GM12892 (cell line): ENCODE data around the gene BUD31.

ENCODE experiments used
- POLR2A ChIP-seq: IDR thresholded peaks from 2 replicates; pipeline ENCODE4 v1.6.1; 2011; ENCODE audit warnings: low read depth, low read length, control low read depth
- POLR2AphosphoS5 ChIP-seq: IDR thresholded peaks from 2 replicates; pipeline ENCODE4 v1.6.1; 2011; ENCODE audit warnings: low read depth, low read length, control low read depth
- TAF1 ChIP-seq: IDR thresholded peaks from 2 replicates; pipeline ENCODE4 v1.6.1; 2011; ENCODE audit warnings: low read depth, mild to moderate bottlenecking, control low read depth, low read length, borderline replicate concordance

DNA sequence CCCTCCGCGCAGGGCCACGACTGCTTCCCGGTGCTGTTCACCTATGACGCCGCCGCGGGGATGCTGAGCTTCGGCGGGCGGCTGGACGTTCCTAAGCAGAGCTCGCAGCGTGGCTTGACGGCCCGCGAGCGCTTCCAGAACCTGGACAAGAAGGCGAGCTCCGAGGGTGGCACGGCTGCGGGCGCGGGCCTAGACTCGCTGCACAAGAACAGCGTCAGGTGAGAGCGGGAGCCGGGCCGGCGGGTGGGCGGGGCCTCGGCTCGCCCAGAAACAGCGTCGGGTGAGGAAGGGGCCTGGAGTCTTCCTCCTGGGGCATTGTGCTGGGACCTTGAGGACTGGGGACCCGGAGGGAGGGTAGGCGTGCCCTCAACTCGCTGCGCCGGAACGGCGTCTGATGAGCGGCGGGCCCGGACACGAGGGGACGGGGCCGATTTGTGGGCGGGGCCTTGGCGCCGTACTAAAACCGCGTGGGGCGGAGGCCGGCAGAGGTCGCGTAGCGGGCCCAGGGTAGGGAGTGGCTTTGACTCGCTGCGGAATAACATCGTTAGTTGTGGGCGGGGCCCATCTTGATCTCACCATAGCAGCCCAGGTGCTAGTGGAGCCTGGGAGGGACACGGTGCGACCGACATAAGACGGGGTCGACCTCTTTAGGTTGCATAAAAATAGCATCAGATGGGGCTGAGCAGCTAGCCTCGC lies 16.0 kb upstream of the BUD31 start:
- TF ChIP-seq POLR2AphosphoS5 (no peak), POLR2A (no peak), TAF1 (no peak)
